Stimulated activated CD4-positive, alpha-beta T cell treated with anti-CD3 and anti-CD28 coated beads, Interleukin-12 subunit alpha, Interleukin-12 subunit beta, amount 100 ng/mL, for 48 hours (primary cell): ENCODE results near the gene PCDHB2.
"Not testable (repeated sequence)": the region's sequence is repeated elsewhere in the genome, so short reads cannot be mapped to it uniquely, and the experiment has no call there.

ENCODE experiments used
- DNase-seq, 3 donors: peaks; one replicate each; pipeline ENCODE4 v3.0.0-alpha.2; 2020; ENCODE audit warnings: low read depth in 2 of 3, low spot score in 1 of 3

The PCDHB2 gene

DNA sequence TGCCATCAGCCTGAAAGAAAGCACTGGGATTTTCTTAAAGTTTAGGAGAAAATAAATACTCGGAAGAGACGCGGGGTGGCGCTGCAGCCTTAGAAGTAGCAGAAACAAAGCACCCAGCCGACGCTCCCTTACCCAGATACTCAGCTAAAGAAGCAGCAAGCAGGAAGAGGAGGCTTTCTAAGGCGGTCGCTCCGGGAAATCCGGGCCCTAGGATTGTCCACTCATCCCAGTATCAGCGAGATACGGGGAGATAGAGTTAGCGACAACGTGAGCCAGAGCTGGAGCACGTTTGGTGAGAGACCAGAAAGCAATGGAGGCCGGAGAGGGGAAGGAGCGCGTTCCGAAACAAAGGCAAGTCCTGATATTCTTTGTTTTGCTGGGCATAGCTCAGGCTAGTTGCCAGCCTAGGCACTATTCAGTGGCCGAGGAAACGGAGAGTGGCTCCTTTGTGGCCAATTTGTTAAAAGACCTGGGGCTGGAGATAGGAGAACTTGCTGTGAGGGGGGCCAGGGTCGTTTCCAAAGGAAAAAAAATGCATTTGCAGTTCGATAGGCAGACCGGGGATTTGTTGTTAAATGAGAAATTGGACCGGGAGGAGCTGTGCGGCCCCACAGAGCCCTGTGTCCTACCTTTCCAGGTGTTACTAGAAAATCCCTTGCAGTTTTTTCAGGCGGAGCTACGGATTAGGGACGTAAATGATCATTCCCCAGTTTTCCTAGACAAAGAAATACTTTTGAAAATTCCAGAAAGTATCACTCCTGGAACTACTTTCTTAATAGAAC is at the start of gene PCDHB2:
TSS of gene PCDHB2 (plus strand) at position 135 of the 782 bp plus-strand sequence. CDS start at position 311, 176 bp downstream.
- DNase-seq, result no peak

DNA sequence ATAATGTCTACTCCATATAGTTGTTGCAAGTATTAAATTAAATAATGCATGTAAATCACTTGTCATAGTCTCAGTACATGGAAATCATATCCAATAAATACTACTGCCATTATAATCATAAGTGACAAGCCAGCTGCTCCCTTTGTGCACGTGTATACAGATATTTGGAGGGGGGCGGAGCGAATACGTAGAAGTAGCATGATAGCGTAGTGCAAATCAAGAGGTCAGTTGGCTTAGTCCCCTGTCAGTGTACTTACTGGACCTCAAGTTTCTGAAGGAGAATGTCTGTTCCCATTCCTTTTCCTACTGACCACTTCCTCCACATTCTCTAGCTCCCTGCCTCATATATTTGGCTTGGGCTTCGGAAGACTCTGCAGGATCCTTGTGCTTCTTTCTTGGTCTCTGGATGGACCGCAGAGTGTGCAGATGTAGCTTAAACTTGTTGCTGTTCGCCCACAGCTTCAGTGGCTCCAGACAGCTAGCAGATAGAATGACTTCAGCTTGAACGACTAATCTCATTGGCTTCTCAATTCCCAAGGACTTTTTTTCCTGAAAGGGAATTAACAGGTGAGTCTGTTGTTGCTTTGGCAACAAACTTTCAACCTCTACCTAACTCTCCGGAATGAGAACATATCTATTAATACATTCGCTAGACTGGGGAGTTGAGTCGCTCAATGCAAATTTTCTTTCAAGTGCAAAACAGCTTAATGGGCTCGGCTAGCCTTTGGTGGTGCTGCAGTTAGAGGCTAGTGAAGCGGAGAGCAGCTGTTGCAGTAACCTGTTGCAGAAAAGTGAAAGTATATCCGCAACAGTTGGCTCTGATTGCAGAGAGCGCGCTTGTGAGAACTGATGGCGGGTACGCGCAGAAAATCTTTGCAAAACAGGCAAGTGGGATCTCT is 43.5 kb upstream of the PCDHB2 start, which contains the start of gene PCDHB1:
TSS of gene PCDHB1 (plus strand) at position 753 of the 899 bp plus-strand sequence. CDS start at position 850, 97 bp downstream.
- no peak for DNase-seq

DNA sequence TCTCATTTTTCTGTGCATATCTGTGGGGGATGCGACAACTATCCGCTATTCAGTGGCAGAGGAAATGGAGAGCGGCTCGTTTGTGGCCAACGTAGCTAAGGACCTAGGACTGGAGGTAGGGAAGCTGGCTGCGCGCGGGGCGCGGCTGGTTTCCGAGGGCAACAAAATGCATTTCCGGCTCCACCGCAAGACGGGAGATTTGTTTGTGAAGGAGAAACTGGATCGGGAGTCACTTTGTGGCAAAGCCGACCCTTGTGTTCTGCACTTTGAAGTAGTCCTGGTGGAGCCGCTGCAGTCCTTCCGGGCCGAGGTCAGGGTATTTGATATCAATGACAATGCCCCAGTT is 42.9 kb upstream of the PCDHB2 start:
- no peak for DNase-seq

DNA sequence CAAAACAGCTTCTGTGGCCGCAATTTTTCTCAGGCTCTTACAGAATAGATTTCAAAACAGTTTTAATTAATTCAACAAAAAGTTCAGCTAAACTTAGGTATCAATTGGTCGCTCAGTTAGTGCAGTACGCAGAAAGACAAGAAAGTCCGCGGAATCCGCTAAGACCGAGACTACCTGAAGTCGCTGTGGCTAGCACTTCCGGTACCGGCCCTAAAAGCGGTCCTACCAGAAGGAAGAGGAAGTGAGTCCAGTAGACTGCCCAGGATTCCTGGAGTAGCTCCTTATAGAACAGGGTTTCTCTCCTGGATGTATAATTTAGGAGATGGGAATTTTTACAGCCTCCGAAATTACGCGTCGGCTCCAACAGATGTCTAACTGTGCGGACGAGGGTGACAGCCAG is 16.6 kb upstream of the PCDHB2 start:
- no peak for DNase-seq

DNA sequence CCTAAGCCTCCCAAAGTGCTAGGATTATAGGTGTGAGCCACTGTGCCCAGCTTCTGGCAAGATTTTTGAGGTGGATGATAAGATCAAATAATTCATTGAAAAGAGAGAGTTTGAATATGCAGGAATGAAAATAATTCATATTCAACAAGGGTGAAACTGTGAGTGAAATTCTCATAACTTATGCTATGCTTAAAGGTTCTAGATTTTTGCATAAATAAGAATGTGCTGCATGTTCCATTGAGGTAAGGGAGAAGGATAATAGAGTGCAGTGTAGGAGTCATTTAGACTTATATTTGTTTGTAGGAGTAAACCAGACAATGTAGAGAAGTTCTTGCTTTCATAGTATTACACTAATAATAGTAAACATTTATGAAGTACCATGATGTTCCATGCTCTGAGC is 12.2 kb upstream of the PCDHB2 start:
- no peak for DNase-seq

DNA sequence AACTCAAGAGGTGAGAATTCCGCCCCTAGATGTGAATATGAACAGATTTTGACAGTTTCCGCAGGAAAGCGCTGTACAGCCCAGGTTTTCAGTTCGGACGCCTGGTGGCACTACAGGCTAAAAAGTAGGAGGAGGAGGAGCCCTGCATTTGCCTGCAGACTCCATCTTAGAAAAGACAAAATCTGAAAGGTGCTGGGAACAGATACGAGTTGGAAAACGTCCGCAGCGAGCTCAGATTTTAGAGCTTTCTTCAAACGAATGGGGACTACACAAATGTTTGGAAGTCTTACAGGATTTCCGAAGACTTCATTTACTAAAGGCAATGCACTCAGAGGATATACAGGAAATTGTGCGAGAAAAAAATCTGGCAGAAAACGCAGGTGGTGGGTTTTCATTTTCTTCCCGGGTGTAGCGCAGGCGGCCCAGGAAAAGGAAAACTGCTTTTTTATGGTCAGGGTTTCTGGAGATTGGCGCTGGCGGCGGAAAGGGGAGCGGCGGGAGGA is 9.9 kb upstream of the PCDHB2 start:
- DNase-seq, result peak in 1 of 3 donors; percentile 5

DNA sequence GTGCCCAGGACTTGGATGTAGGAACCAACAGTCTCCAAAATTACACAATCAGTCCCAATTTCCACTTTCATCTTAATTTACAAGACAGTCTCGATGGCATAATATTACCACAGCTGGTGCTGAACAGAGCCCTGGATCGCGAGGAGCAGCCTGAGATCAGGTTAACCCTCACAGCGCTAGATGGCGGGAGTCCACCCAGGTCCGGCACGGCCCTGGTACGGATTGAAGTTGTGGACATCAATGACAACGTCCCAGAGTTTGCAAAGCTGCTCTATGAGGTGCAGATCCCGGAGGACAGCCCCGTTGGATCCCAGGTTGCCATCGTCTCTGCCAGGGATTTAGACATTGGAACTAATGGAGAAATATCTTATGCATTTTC is 837 bp downstream of the PCDHB2 start:
- no peak for DNase-seq

DNA sequence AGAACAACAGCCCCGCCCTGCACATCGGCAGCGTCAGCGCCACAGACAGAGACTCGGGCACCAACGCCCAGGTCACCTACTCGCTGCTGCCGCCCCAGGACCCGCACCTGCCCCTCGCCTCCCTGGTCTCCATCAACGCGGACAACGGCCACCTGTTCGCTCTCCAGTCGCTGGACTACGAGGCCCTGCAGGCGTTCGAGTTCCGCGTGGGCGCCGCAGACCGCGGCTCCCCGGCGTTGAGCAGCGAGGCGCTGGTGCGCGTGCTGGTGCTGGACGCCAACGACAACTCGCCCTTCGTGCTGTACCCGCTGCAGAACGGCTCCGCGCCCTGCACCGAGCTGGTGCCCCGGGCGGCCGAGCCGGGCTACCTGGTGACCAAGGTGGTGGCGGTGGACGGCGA is 1.8 kb downstream of the PCDHB2 start:
- DNase-seq, result not testable (repeated sequence)

DNA sequence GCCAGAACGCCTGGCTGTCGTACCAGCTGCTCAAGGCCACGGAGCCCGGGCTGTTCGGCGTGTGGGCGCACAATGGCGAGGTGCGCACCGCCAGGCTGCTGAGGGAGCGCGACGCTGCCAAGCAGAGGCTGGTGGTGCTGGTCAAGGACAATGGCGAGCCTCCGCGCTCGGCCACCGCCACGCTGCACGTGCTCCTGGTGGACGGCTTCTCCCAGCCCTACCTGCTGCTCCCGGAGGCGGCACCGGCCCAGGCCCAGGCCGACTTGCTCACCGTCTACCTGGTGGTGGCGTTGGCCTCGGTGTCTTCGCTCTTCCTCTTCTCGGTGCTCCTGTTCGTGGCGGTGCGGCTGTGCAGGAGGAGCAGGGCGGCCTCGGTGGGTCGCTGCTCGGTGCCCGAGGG is 2.2 kb downstream of the PCDHB2 start:
- not testable (repeated sequence) for DNase-seq

DNA sequence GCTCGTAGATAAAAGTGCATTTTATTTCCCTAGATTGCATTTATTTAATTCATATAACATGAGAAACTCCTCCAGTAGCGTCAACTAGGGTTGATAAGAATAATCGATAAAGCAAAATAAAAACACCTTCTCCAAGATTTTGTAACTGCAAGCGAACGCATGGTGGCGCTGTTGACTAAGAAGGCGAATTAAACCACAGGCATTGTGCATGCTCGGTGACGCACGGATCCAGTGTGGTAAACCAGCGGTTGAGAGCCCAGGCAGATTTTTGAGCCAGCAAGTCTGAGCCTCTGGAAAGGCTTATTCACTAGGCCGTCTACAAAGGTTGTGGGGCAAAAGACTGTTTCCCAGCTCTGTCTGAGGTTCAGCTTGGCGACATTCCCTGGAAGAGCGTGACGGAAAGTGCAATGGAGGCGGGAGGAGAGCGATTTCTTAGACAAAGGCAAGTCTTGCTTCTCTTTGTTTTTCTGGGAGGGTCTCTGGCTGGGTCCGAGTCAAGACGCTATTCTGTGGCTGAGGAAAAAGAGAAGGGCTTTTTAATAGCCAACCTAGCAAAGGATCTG is 5.9 kb downstream of the PCDHB2 start, which contains the start of gene PCDHB3:
TSS of gene PCDHB3 (plus strand) at position 231 of the 563 bp plus-strand sequence. CDS start at position 408, 177 bp downstream.
- peak in 2 of 3 donors; percentile 12 to 26 for DNase-seq

DNA sequence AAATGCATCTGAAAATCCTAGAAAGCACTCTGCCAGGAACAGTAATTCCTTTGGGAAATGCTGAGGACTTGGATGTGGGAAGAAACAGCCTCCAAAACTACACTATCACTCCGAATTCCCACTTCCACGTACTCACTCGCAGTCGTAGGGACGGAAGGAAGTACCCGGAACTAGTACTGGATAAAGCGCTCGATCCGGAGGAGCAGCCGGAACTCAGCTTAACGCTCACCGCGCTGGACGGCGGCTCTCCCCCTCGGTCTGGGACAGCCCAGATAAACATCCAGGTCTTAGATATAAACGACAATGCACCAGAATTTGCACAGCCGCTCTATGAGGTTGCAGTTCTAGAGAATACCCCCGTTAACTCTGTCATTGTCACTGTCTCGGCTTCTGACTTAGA is 6.6 kb downstream of the PCDHB2 start:
- DNase-seq, result no peak

DNA sequence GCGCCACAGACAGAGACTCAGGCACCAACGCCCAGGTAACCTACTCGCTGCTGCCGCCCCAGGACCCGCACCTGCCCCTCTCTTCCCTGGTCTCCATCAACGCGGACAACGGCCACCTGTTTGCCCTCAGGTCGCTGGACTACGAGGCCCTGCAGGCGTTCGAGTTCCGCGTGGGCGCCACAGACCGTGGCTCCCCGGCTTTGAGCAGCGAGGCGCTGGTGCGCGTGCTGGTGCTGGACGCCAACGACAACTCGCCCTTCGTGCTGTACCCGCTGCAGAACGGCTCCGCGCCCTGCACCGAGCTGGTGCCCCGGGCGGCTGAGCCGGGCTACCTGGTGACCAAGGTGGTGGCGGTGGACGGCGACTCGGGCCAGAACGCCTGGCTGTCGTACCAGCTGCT is 7.7 kb downstream of the PCDHB2 start:
- not testable (repeated sequence) for DNase-seq

DNA sequence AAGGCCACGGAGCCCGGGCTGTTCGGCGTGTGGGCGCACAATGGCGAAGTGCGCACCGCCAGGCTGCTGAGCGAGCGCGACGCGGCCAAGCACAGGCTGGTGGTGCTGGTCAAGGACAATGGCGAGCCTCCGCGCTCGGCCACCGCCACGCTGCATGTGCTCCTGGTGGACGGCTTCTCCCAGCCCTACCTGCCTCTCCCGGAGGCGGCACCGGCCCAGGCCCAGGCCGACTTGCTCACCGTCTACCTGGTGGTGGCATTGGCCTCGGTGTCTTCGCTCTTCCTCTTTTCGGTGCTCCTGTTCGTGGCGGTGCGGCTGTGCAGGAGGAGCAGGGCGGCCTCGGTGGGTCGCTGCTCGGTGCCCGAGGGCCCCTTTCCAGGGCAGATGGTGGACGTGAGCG is 8.1 kb downstream of the PCDHB2 start:
- DNase-seq, result not testable (repeated sequence)

DNA sequence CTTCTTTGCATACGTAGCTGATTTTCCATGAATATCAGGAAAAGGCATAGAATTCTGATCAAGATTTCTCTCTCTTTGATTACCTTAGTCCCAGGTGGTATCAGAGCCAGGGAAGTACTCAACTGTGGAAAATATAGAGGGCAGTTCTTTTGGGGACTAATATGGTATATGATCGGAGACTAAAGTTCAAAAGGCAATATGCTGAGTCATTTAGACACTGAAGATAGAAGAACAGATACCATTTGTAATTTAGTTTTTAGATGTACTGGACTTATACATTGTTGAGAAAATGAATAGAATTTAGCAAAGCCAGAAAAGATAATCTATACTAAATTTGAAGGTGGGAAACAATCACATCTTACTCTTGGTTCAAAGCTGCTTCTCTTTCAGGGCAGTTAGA is 10.9 kb downstream of the PCDHB2 start:
- no peak for DNase-seq

DNA sequence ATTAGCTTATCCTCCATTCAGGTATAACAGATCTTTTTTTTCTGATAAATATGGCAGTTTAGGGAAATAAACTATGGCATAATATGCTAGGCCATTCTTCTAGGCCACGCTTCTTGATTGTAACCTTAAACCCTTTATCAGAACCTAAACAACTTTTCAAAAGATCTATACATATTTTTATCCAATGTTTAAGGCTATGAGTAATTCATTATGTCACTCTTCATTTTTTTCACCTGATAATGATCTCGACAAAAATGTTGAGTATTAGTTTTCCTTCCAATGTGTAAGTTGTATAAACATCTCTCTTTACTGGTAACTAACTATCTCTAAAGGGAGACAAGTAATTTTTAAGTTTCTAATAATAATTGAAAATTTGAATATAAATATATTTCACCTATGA is 24.8 kb downstream of the PCDHB2 start:
- DNase-seq, result no peak

DNA sequence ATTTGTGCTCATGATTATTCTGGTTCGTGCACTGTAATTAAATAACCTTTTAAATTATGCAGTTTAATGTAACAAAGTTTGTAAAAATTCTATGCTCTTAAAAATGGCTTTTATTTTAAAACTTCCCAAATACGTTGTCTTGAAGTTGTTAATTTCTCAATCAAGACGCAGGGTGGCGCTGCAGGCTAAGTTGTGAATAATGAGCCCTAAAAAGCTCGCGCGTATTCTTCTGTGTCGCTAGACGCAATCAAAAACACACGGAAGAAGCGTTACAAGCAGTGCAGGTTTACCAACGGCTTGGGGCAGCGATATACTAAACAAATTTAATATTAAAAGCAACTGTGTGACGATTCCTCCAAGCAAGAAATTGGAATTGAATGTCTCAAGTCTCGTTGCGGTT is 27.1 kb downstream of the PCDHB2 start, which contains the start of gene PCDHB4:
TSS of gene PCDHB4 (plus strand) at position 256 of the 400 bp plus-strand sequence. CDS start 181 bp downstream, outside the sequence.
- peak in 1 of 3 donors; percentile 3 for DNase-seq

DNA sequence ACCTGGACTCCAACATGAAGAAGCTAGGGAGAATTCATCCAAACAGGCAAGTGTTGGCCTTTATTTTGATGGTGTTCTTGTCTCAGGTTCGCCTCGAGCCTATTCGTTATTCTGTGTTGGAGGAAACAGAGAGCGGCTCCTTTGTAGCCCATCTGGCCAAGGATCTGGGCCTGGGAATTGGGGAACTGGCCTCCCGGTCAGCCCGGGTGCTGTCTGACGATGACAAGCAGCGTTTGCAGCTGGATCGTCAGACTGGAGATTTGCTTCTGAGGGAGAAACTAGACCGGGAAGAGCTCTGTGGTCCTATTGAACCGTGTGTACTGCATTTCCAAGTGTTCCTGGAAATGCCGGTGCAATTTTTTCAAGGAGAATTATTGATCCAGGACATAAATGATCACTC is 27.6 kb downstream of the PCDHB2 start:
- no peak for DNase-seq

DNA sequence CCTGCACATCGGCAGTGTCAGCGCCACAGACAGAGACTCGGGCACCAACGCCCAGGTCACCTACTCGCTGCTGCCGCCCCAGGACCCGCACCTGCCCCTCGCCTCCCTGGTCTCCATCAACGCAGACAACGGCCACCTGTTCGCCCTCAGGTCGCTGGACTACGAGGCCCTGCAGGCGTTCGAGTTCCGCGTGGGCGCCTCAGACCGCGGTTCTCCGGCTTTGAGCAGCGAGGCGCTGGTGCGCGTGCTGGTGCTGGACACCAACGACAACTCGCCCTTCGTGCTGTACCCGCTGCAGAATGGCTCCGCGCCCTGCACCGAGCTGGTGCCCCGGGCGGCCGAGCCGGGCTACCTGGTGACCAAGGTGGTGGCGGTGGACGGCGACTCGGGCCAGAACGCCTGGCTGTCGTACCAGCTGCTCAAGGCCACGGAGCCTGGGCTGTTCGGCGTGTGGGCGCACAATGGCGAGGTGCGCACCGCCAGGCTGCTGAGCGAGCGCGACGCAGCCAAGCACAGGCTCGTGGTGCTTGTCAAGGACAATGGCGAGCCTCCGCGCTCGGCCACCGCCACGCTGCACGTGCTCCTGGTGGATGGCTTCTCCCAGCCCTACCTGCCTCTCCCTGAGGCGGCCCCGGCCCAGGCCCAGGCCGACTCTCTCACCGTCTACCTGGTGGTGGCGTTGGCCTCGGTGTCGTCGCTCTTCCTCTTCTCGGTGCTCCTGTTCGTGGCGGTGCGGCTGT is 29.2 kb downstream of the PCDHB2 start:
- DNase-seq, result not testable (repeated sequence)

DNA sequence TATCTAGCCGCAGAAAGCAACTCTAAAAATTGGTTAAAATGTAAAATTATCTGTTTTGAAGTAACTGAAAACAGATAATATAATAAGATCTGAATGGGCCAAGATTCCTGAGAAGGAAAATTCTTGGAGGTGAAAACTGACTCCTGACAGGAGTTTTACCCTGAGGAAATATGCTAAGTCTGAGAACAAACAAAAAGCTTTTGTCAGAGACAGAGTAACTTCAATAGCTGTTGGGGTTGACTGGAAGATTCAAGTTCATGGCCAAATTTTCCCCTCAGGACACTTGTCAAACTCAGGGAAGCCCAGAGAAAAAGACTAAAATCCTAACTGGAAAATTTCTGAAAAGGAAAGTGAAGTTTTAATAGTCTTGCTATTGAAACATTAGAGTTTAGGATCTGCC is 32.9 kb downstream of the PCDHB2 start:
- DNase-seq, result no peak

DNA sequence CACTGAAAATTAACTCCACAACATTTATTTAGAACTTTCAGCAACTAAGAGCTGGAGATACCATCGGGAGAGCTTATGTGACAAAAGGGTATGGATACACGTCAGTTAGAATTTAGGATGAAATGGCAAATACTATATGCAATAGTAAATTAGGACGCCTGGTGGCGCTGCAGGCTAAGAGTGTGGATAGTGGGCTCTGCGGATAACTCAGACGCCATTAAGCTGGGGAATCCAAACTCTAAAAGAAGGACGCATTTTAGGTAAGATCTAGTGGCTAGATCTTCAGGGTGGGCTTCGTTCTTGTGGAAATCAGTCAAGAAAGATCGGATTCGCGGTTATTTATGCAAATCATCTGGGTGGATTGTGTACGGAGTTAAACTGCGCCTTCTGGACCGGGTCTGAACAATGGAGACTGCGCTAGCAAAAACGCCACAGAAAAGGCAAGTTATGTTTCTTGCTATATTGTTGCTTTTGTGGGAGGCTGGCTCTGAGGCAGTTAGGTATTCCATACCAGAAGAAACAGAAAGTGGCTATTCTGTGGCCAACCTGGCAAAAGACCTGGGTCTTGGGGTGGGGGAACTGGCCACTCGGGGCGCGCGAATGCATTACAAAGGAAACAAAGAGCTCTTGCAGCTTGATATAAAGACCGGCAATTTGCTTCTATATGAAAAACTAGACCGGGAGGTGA is 40.8 kb downstream of the PCDHB2 start, which contains the start of gene PCDHB5:
TSS of gene PCDHB5 (plus strand) at position 177 of the 688 bp plus-strand sequence. CDS start at position 406, 229 bp downstream.
- DNase-seq, result no peak
